Testis (tissue), 3 donors: Measurements from ENCODE around the gene PRKG1. TPM values are rescaled to one million over a fixed set of nuclear protein-coding genes. Genes with fewer than 3 reads are reported as not detected.

Experiments
- DNase-seq: peaks from one replicate; pipeline ENCODE4 v3.0.0-alpha.2; 2019
- H3K27ac ChIP-seq, 2 donors: fragments of 200-600 bp; sonication (generic); one replicate each; pipeline ENCODE4 v1.5.1; 2019
- H3K27me3 ChIP-seq: fragments of 200-600 bp; sonication (generic); one replicate; pipeline ENCODE4 v1.5.1; 2019
- H3K36me3 ChIP-seq: fragments of 200-600 bp; sonication (generic); one replicate; pipeline ENCODE4 v1.5.1; 2017; ENCODE audit warnings: low read depth; ENCODE audit errors: missing control alignments
- H3K4me1 ChIP-seq: fragments of 200-600 bp; sonication (generic); one replicate; pipeline ENCODE4 v1.5.1; 2019
- H3K4me3 ChIP-seq, 2 donors: fragments of 200-600 bp; sonication (generic); one replicate each; pipeline ENCODE4 v1.5.1; 2017 to 2019
- H3K9me3 ChIP-seq: fragments of 200-600 bp; sonication (generic); one replicate; pipeline ENCODE4 v1.5.1; 2017
- POLR2A ChIP-seq: fragments of 450-650 bp; IDR thresholded peaks from one replicate; pipeline ENCODE4 v1.6.1; 2017; ENCODE audit warnings: antibody characterized with exemption, mild to moderate bottlenecking, moderate library complexity
- WGBS, 2 donors: methylation state at CpG; one replicate each; pipeline ENCODE4 v1.1.5; 2018; 5-methylcytosine and 5-hydroxymethylcytosine counted together
- intact Hi-C: fragments of 100-400 bp; cut with DNase I; formaldehyde crosslinking; loops from one replicate; pipeline ENCODE4 v1.15.1; 2023; ENCODE audit warnings: low total_unique reads
- polyA plus RNA-seq: library from polyadenylated mRNA; stranded (reverse); fragments of 350-450 nt; fragmentation: Illumina TruSeq; extraction: RNeasy Lipid Tissue Mini Kit (QIAGEN cat#74804); gene quantifications from one replicate; pipeline ENCODE4 v1.2.3, GENCODE V29; 2014; ENCODE audit warnings: low read depth, low replicate concordance; ENCODE audit not compliant: insufficient read depth
- total RNA-seq, 2 donors: library from RNA; depleted of rRNA; stranded (reverse); fragments of >200 nt; gene quantifications; one replicate each; pipeline ENCODE4 v1.2.3, GENCODE V29; 2016
- TF ChIP-seq, protein P1 (sequence below), 3 experiments: fragments of 450-650 bp in 2 of 3; fragments of 200-600 bp in 1 of 3; sonication (generic) in 1 of 3; IDR thresholded peaks; one replicate each; pipeline ENCODE4 v1.5.1; 2016 to 2019; ENCODE audit warnings: antibody characterized with exemption in 3 of 3, mild to moderate bottlenecking in 2 of 3, moderate library complexity in 1 of 3

Gene PRKG1
- total and polyA plus RNA-seq, 3 donors from 2014 or later = 6.3 to 15.3 (median 12.5) TPM

- no peak for TF ChIP-seq POLR2A
- TF ChIP-seq, protein P1, sequence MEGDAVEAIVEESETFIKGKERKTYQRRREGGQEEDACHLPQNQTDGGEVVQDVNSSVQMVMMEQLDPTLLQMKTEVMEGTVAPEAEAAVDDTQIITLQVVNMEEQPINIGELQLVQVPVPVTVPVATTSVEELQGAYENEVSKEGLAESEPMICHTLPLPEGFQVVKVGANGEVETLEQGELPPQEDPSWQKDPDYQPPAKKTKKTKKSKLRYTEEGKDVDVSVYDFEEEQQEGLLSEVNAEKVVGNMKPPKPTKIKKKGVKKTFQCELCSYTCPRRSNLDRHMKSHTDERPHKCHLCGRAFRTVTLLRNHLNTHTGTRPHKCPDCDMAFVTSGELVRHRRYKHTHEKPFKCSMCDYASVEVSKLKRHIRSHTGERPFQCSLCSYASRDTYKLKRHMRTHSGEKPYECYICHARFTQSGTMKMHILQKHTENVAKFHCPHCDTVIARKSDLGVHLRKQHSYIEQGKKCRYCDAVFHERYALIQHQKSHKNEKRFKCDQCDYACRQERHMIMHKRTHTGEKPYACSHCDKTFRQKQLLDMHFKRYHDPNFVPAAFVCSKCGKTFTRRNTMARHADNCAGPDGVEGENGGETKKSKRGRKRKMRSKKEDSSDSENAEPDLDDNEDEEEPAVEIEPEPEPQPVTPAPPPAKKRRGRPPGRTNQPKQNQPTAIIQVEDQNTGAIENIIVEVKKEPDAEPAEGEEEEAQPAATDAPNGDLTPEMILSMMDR (IDR thresholded peaks at IDR 0.05) = no peak
- DNase-seq = no peak
- Histone ChIP-seq H3K4me3 (no peak overlapping the region), H3K36me3 (no peaks in the 10 kb centered on the region), H3K27ac (no peak overlapping the region), H3K9me3 (no peaks in the 10 kb centered on the region), H3K4me1 (no peaks in the 10 kb centered on the region), H3K27me3 (no peaks in the 10 kb centered on the region)
- 70% methylated on average over 3 of the region's 3 CpGs for WGBS, 2 donors
- intact Hi-C loops = no loop called here
These were observed 976.3 kb downstream of the PRKG1 start for GRCh38 chr10:52050429-52051047.

GRCh38 chr10:52053497-52053896, 979.2 kb downstream of the PRKG1 start:
- Histone ChIP-seq H3K4me3 (no peak overlapping the region), H3K4me1 (no peaks in the 10 kb centered on the region), H3K27ac (no peak overlapping the region), H3K36me3 (no peaks in the 10 kb centered on the region), H3K27me3 (no peaks in the 10 kb centered on the region), H3K9me3 (no peaks in the 10 kb centered on the region)
- intact Hi-C loops = no loop called here
- no peak for TF ChIP-seq POLR2A
- TF ChIP-seq, protein P1 (IDR thresholded peaks at IDR 0.05) = no peak
- WGBS, 2 donors = 80 to 84% methylated on average over 5 of the region's 5 CpGs
- no peak for DNase-seq

- H3K27me3 ChIP-seq = no peaks in the 10 kb centered on the region
- H3K27ac ChIP-seq = no peak overlapping the region
- WGBS, 2 donors = 77 to 90% methylated on average over 2 of the region's 2 CpGs
- DNase-seq = no peak
- H3K36me3 ChIP-seq = no peaks in the 10 kb centered on the region
- H3K4me3 ChIP-seq = no peak overlapping the region
- H3K4me1 ChIP-seq = no peaks in the 10 kb centered on the region
- no peak for TF ChIP-seq POLR2A
- TF ChIP-seq, protein P1 (IDR thresholded peaks at IDR 0.05) = no peak
- H3K9me3 ChIP-seq = no peaks in the 10 kb centered on the region
- intact Hi-C loops = no loop called here
These were observed 982.0 kb downstream of the PRKG1 start for GRCh38 chr10:52056291-52056690.

DNA sequence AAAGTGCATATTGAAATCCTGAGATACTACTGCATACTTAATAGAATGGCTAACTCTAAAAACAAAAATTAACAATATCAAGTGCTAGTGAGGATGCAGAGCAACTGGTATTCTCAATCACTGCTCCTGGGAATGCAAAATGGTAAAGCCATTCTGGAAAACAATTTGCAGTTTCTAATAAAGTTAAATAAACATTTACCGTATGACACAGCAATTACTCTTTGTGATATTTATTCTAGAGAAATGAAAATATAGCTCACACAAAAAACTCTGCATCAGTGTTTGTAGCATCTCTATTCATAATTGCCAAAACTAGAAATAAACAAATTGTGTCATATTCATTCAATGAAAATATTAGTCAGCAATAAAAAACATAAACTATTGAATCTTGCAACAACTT, 984.8 kb downstream of the PRKG1 start:
- 89 to 92% methylated on average over 1 of the region's 1 CpG for WGBS, 2 donors
- Histone ChIP-seq H3K4me1 (no peaks in the 10 kb centered on the region), H3K27ac (no peak overlapping the region), H3K36me3 (no peaks in the 10 kb centered on the region), H3K27me3 (no peaks in the 10 kb centered on the region), H3K9me3 (no peaks in the 10 kb centered on the region), H3K4me3 (no peak overlapping the region)
- no peak for DNase-seq
- TF ChIP-seq, protein P1 (IDR thresholded peaks at IDR 0.05) = no peak
- TF ChIP-seq POLR2A = no peak
- intact Hi-C loops = no loop called here

DNA sequence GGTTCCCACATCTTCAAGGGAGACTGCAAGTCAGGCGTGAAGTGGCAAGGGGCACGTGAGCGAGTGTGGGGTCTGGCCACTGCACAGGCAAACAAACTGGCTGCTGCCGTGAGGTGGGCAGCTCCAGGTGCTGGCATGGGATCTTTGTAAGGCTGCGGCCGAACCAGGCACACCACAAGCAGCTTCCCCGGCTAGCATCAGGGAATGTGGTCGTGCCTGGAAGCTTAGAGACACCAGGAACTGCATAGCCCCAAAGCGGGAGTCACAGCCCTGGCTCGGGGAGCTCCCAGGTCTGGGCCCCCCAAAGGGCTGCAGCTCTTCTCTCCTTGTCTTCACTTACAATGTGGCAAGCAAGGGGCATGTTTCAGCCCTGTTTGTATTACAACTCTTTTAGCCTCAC, 988.9 kb downstream of the PRKG1 start:
- DNase-seq = no peak
- no peak overlapping the region for H3K4me3 ChIP-seq
- H3K27ac ChIP-seq = no peak overlapping the region
- 92 to 96% methylated on average over 4 to 10 of the region's 10 CpGs for WGBS, 2 donors
- no peaks in the 10 kb centered on the region for H3K4me1 ChIP-seq
- intact Hi-C loops = no loop called here
- no peaks in the 10 kb centered on the region for H3K36me3 ChIP-seq
- no peaks in the 10 kb centered on the region for H3K9me3 ChIP-seq
- no peak for TF ChIP-seq POLR2A
- TF ChIP-seq, protein P1 (IDR thresholded peaks at IDR 0.05) = no peak
- H3K27me3 ChIP-seq = no peaks in the 10 kb centered on the region
